Activated T-cell treated with anti-CD3 and anti-CD28 coated beads for 4 hours (primary cell): ENCODE data around the gene COG5.

Experiments
- DNase-seq: peaks from one replicate; pipeline ENCODE4 v3.0.0-alpha.2; 2020

COG5 gene

DNA sequence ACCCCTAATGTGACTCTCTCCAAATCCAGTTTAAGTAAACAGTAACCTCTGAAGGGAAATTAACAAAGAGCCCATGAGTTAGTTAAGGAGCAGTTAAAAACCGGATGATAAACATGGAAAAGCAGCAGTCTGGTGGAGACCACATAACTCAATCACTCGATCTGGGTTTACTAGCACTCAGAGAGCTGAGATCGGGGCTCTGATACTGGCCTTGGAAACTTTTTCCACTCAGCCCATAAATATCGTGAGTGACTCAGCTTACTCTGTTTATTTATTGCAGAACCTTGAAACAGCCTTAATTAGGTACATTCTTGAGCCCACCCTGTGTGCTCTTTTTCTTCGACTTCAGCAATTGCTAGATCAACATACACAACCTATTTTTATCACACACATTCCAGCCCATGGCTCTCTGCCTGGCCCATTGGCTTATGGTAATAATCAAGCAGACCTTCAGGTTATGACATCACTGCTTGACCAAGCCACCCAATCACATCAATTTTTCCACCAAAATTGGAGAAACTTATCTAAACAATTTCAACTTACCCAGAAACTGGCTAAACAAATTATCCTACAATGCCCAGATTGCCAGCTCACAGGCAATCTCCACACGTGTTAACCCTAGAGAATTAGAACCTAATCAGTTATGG, 176.0 kb downstream of the COG5 start:
- DNase-seq = no peak

DNA sequence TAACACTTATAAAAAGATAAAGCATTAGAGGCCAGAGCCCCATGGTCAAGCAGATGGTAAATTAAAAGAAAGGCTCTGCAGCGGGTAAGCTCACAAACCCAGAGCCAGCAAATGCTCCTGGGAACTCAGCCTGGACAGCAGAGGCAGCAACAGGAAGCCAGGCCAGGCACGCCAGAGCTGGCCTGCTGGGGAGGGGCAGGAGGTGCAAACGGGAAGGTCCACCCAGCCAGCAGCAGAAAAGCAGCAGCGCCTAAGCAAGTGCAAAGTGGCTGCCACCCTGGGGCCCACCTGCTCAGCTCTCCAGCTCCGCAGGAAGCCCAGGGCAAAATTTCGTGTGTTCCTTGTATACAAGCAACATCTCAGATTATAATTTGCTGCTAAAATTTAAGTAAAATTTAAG, 176.6 kb downstream of the COG5 start:
- DNase-seq = no peak

DNA sequence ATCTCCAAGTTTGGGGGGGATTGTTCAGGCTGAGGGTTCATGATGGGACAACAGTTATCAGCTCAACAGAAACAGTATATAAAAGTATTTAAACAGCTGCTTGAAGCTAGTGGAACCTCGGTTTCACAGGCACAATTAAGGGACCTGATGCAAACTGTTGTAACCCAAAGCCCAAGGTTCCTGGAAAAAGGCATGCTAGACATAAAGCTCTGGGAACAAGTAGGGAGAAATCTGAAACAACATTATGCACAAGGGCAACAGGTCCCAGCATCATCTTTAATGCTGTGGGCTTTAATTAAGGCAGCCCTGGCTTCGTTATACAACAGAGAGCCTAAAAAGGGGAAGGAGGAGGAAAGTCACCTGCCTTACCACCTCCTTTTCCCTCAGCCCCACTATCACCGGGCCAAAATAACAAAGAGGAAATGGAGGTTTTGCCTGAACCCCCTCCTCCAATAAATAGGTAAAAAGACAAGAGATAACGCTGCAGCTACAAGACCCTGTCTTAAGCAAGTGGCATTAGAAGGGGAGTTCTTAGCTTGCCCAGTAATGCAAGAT, 177.1 kb downstream of the COG5 start:
- DNase-seq = no peak

DNA sequence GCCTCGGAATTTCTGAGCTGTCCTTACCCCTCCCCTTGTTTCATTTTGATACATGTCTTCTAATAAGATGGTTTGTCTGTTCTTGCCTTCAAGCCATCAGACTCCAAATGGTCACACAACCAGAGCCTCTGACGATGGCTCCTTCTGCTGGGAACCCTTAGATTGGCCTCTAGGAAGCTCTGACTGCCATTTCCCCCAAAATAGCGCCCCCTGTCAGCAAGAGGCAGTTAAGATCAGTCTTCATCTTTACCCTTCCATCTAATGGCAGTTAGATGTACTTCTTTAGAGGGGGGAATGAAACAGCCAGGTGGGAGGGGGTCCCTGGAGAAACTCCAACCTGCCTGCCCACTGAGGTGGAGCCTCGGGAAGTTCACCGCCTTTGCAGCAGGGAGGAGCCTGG, 179.7 kb downstream of the COG5 start:
- DNase-seq = no peak

DNA sequence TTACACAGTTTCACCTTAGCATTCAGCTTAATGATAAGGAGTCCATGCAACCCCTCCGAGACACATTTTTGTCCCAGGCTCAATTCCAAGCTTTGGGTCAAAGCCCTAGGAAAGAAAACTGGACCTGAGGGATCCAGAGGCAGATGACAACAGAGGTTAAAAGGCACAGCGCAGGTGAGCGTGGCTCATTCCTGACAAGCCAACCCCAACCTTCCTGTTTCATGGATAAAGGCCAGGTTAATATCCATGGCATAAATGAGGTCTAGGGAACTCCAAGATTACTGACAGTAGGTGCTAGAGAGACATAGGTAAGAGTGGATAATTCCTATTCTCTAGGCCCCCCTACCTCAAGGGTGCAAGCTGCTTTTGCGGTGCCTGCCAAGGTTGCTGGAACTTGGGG, 180.5 kb downstream of the COG5 start:
- DNase-seq = no peak

DNA sequence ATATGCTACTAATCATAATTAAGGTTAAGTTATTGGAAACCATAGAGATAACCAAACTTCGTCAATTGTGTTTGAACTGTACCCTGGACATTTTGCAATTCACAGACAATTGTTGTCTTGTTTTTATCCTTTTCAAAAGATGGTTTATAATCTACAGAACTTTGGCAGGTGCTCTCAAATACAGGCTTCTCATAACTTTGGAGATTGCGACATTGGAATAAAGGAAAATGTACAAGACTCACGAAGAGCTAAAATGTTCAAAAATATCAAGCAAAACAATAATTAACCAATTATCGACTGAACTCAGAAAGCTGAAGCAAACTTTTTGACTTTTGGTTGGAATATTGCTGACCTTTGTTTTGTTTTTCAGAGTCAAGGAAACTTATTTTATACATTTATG, 182.3 kb downstream of the COG5 start:
- no peak for DNase-seq

DNA sequence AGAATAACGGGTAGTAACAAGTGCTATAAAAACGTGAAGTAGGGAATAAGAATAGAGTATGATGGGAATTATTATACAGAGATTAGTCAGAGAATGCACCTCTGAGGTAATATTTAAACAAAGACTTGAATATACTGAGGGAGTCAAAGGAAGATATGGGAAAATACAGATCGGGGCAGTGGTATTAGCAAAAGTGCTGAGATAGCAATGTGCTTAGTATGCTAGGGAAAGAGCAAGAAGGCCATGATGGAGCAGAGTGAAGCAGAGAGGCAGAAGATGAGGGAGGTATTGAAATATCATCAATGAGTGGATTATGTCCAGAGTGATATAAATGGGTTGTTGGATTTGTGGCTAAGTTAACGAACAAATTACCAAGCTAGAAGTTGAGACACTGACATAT, 190.4 kb downstream of the COG5 start:
- no peak for DNase-seq

DNA sequence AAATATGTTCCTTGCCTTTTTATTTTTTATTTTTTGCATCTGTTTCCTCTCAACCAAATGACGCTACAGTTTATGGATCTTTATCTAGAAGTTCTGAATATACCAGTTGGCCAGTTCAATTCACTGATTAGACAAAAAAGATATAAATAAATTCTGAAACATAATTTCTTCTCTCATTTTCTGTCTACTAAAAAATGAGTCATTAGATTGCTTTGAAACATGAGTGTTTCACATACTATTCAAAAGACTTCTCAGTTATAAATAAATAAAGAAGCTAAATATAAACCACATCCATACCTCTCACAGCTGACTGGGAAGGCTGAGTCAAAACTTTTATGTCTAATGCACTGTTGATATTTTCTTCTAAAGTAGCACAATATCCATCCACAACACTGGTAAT, 191.4 kb downstream of the COG5 start:
- no peak for DNase-seq

DNA sequence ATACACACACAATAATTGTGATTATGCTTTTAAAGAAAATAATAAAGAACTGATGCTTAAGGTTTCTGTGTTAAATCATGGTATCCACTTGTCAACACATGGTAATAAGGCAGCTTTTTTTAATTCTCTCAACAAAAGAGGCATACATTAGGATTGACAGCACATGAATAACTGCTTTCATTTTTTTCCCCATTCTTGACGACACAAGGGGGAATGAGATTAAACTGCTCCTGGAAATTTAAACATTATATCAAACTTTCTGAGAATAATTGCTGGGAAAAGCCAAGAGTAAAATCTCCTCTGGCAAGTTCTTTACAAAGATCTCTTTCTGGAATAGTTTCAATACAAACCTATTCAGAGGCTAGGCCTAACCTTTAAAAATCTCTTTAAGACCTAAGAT, 192.9 kb downstream of the COG5 start:
- DNase-seq = no peak

DNA sequence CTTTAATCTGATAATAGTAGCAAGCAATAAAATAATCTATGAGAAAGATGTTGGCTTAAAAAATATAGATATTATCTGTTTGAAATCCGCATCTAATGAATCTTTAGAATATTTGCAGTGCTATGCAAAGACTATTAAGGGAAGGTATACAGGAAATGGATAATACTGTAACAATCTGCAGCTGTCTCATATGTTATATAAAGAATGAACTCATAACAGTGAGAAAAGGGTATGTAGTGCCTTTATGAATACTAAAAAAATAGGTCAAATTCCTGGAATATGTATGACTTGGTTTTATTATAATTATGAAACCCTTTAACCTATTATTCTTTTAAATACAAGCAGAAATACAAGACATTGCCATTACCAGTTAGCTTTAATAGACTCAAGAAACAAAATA, 198.9 kb downstream of the COG5 start:
- no peak for DNase-seq

DNA sequence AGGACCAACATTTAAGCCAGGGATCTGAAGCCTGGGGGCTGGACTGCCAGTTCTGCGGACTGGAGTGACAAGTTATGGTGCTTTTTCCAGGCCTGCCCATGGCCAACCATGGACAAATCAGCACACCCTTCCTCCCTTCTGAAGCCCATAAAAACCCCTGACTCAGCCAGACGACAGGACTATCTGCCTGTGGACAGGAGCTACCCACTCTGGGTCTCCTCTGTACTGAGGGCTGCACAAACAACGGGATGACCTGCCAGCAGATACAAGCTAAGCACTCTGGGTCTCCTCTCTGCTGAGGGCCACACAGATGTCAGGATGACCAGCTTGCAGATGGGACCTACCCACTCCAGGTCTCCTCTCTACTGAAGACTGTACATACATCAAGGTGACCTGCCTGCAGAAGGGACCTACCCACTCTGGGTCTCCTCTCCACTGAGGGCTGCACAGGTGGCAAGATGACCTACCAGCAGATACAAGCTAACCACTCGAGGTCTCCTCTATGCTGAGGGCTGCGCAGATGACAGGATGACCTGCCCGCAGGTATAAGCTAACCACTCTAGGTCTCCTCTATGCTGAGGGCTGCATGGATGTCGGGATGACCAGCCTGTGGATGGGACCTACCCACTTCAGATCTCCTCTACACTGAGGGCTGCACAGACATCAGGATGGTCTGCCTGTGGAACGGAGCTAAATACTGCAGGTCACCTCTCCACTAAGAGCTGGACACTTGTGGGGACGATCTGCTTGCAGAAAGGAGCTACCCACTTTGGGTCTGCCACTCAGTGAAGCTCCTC, 204.0 kb downstream of the COG5 start:
- no peak for DNase-seq

DNA sequence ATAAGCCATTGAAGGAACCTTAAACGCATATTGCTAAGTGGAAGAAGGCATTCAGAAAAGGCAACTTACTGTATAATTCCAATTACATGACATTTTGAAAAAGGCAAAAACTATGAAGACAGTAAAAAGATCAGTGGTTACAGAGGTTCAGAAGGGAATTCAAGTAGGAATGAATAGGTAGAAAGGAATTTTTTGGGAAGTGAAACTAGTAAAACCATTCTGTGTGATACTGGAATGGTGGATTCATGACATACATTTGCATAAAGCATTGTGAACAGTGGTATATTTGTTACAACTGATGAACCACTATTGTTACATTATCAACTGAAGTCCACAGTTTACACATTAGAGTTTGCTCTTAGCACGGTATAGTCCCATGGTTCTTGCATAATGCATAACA, 208.1 kb downstream of the COG5 start:
- no peak for DNase-seq

DNA sequence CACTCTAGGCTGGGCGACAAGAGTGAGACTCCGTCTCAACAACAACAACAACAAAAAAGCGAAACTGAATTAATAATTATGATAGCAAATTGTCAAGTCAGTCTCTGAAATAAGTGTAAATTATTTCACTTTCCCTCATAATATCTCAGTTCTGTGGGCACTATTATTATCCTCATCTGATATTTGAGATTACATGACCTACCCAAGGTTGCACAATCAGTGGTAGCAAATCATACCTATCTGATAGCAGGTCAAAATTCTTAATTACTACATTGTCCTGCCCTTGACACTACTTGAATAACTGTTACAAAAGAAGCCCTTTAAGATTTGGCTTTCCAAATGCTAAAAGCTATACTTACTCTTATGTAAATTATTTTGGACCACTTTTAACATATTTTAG, 209.1 kb downstream of the COG5 start:
- no peak for DNase-seq

DNA sequence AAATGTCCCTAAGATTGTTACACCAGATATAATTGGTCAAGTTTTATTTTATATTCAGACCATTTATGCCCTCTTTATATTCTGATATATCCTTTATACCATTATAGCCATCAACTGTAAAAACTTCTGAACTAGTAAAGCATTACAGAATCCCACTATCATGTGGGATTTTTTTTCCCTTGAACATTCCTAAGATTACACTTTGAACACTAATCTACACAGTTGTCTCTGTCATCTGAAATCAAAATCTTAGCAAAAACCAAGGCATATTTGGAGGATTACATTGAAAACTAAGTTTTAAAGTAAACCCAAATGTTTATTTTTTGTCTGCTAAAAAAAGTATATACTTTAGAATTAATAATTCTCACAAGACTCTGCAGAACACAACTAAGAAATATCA, 210.0 kb downstream of the COG5 start:
- no peak for DNase-seq

DNA sequence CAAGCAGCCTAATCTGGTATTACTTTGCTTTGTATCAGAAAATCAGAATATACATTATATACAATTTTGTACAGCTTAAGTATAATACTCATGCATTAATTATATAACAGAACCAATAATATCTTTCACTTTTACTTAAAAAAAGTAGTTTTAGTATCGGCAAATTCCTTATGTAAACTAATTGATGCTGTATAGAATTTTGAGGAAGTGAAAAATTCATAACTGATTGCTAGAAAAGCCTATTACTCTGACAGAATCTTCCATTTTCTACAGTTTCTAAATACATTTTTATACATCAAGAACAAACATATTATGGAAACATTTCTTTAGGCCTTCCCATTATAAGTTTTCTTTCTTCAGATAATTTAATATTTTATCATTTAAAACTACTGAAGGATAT, 217.8 kb downstream of the COG5 start:
- no peak for DNase-seq

DNA sequence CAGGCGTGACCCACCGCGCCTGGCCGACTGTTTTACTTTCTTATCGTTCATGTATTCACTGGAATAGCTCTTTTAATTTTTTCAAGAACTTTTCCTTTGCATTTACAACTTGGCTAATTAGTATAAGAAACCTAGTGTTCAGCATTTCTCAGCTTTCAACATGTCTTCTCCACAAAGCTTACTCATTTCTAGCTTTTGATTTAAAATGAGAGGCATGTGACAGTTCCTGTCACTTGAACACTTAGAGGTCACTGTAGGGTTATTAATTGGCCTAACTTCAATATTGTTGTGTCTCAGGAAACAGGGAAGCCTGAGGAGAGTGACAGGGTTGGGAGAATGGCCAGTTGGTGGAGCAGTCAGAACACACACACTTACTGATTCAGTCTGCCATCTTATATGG, 218.9 kb downstream of the COG5 start:
- no peak for DNase-seq

DNA sequence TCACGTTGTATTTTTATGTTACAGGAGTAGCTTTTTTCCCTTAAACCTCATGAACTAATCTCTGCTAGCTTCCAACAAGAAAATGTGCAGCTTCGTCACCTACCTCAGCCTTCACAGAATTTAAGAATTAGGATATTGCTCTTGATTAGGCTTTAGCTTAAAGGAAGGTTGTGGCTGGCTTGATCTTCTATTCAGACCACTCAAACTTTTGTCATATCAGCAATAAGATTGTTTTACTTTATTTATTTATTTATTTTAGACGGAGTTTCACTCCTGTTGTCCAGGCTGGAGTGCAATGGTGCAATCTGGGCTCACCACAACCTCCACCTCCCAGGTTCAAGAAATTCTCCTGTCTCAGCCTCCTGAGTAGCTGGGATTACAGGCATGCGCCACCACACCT, 219.4 kb downstream of the COG5 start:
- DNase-seq = no peak

DNA sequence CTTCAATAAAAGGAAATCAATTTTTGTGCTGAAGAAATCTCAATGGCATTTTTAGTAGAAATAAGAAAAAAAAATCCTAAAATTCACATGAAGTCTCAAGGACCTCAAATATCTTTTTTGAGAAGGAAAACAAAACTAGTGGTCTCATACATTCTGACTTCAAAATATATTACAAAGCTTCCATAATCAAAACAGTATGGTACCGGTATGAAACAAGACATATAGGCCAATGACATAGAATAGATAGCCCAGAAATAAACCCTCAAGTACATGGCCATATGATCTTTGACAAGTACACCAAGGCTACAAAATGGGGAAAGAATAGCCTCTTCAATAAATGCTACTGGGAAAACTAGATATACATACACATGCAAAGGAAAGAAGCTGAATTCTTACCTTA, 225.6 kb downstream of the COG5 start:
- no peak for DNase-seq

DNA sequence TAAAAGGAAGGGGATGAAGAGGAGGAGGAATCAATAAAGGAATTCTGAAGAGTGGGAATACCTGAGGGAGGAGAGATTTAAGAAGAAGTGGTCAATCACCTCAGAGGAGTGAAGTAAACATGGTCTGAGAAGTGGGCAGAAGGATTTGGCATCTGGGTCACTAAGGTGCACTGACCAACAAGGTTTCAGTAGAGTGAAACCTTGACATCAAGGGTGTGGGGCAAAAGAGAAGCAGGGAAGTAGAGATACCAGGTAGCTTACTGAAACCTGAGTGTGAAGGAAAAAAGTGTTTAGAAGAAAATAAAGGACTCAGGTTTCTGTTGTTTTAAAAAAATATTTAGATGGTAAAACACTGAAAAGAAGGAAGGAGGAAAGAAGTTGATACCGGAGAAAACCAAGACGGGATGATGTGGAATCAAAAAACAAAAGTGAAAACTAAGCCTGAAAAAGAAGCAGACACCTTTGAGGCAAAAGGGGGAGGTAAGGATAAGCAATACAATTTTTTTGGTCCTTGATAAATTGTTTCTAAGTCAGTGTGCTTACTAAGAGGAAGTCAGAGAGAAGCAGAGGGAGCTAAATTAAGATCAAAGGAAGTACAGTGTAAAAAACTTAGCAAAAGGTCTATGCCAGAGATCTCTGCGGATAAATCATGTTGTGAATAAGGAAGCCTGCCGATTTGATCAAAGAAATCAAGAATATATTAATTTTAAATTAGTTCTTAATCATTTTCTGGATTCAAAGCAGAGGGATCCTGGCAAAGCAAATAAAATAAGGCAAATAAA, 231.0 kb downstream of the COG5 start:
- DNase-seq = no peak

DNA sequence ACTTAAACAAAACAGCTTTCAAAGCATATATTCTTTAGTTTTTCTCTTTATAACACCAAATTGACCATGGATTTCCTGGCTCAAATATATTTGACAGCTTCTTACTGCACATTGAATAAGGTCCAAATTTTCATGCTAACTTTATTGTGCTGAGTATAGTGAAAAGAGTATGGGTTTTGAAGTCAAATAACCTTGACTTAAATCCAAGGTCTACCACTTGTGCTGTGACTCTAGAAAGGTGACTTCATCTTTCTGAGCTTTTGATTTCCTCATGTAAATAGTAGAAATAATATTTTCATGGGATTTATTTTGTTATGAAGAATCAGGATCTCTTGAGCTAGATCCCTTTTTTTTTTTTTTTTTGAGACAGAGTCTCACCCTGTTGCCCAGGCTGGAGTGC, 233.2 kb downstream of the COG5 start:
- DNase-seq = no peak

DNA sequence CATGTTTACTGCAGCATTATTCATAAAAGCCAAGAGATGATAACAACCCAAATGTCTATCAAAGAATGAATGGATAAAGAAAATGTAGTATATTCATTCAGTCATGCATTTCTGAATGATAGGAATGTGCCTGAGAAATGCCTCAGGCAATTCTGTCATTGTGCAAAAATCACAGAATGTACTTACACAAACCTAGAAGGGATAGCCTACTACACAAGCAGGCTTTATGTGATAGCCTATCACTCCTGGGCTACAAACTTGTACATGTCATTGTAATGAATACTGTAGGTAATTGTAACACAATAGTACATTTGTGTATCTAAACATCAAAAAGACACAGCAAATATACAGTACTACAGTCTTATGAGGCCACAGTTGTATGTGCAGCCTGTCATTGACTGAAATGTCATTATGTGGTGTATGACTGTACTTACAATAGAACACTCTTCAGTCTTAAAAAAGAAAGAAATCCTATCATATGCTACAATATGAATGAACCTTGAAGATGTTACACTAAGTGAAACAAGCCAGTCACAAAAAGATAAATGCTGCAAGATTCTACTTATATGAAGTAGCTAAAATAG, 235.6 kb downstream of the COG5 start:
- no peak for DNase-seq

DNA sequence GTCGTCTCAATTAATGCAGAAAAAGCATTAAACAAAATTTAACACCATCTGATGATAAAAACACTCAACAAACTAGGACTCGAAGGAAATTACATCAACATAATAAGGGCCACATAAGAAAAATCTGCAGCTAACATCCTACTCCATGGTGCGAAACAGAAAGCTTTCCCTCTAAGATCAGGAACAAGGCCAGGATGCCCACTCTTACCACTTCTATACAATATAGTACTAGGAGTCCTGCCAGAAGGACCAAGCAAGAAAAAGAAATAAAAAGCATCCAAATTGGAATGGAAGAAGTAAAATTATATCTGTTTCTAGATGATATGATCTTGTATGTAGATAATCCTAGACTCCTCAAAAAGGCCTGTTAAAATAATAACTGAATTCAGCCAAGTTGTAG, 237.7 kb downstream of the COG5 start:
- no peak for DNase-seq

DNA sequence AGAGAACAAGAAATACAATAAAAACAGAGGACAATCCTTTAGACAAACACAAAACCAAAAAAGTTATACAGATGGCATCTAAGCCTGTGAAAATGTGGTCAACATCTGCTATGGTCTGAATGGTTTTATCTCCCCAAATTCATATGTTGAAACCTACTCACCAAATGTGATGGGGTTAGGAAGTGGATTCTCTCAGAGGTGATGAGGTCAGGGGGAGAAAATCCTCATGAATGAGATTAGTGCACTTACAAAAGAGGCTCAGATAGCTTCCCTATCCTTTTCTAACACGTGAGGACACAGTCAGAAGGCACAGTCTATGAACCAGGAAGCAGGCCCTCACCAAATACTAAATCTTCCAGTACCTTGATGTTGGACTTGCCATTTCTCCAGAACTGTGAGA, 241.7 kb downstream of the COG5 start:
- DNase-seq = no peak

DNA sequence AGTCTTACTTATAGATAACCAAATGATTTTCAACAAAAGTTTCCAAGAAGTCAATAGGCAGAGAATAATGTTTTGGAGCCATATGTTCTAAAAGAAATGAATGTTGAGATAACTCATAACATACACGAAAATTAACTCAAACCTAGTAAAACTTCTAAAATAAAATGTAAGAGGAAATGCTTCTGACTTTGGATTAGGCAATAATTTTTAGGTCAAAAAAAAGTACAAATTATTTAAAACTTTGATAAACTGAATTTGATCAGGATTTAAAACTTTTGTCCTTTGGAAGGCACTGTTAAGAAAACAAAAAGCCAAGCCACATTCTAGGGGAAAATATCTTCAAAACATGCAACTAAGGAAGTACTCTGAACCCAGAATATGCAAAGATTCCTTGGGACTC, 242.1 kb downstream of the COG5 start:
- no peak for DNase-seq
